Prostate gland (tissue), 2 donors: ENCODE data around the gene FSD2. TPM values are rescaled to one million over a fixed set of nuclear protein-coding genes. Genes with fewer than 3 reads are reported as not detected.
A peak's percentile ranks its signal among the peaks of the same experiment; 100 is the strongest.

Experiments used
- DNase-seq: peaks from one replicate; pipeline ENCODE4 v3.0.0-alpha.2; 2019; ENCODE audit warnings: low spot score
- H3K27ac ChIP-seq, 2 donors: fragments of 200-600 bp; sonication (generic); 2 replicates each; pipeline ENCODE4 v1.5.1; 2017 to 2019
- H3K27me3 ChIP-seq: fragments of 200-600 bp; sonication (generic); replicated peaks from 2 replicates; pipeline ENCODE4 v1.5.1; 2019; ENCODE audit not compliant: insufficient read depth
- H3K36me3 ChIP-seq, 2 donors: fragments of 200-600 bp; sonication (generic); 1 replicate in 1 of 2; 2 replicates in 1 of 2; pipeline versions ENCODE4 v1.5.1 to v1.8.1; 2017 to 2019
- H3K4me1 ChIP-seq: fragments of 200-600 bp; sonication (generic); replicated peaks from 2 replicates; pipeline ENCODE4 v1.5.1; 2019
- H3K4me3 ChIP-seq, 2 donors: fragments of 200-600 bp; sonication (generic); 2 replicates each; pipeline ENCODE4 v1.5.1; 2017 to 2019
- H3K9me3 ChIP-seq: fragments of 200-600 bp; sonication (generic); 2 replicates; pipeline ENCODE4 v1.5.1; 2017
- POLR2A ChIP-seq: fragments of 450-650 bp; IDR thresholded peaks from one replicate; pipeline ENCODE4 v1.6.1; 2016; ENCODE audit warnings: antibody characterized with exemption, mild to moderate bottlenecking
- POLR2AphosphoS5 ChIP-seq: sonication (generic); formaldehyde crosslinking; IDR thresholded peaks from one replicate; pipeline ENCODE4 v1.6.1; 2017; ENCODE audit warnings: antibody characterized with exemption
- WGBS: methylation state at CpG from one replicate; pipeline ENCODE4 v1.1.5; 2018; 5-methylcytosine and 5-hydroxymethylcytosine counted together
- intact Hi-C: fragments of 100-400 bp; cut with DNase I; formaldehyde crosslinking; loops from one replicate; pipeline ENCODE4 v1.14.2; 2022
- total RNA-seq, 2 donors: library from RNA; depleted of rRNA; stranded (reverse); fragments of >200 nt; gene quantifications; one replicate each; pipeline ENCODE4 v1.1.0, GENCODE V29; 2016
- TF ChIP-seq, protein P1 (sequence below), 4 experiments: fragments of 200-600 bp in 2 of 4; fragments of 450-650 bp in 2 of 4; sonication (generic) in 2 of 4; IDR thresholded peaks; 1 replicate in 3 of 4; 2 replicates in 1 of 4; pipeline ENCODE4 v1.5.1; 2016 to 2019; ENCODE audit warnings: antibody characterized with exemption in 4 of 4, mild to moderate bottlenecking in 2 of 4, moderate library complexity in 2 of 4

FSD2 gene
- total RNA-seq, 2 donors from 2014 or later = 0.05 TPM; not detected in 1

- no peak for TF ChIP-seq POLR2AphosphoS5
- TF ChIP-seq, protein P1, sequence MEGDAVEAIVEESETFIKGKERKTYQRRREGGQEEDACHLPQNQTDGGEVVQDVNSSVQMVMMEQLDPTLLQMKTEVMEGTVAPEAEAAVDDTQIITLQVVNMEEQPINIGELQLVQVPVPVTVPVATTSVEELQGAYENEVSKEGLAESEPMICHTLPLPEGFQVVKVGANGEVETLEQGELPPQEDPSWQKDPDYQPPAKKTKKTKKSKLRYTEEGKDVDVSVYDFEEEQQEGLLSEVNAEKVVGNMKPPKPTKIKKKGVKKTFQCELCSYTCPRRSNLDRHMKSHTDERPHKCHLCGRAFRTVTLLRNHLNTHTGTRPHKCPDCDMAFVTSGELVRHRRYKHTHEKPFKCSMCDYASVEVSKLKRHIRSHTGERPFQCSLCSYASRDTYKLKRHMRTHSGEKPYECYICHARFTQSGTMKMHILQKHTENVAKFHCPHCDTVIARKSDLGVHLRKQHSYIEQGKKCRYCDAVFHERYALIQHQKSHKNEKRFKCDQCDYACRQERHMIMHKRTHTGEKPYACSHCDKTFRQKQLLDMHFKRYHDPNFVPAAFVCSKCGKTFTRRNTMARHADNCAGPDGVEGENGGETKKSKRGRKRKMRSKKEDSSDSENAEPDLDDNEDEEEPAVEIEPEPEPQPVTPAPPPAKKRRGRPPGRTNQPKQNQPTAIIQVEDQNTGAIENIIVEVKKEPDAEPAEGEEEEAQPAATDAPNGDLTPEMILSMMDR (IDR thresholded peaks at IDR 0.05) = no peak
- no peak for TF ChIP-seq POLR2A
- Histone ChIP-seq H3K27me3 (no peaks in the 10 kb centered on the region), H3K4me3 (no peak overlapping the region), H3K9me3 (no peaks in the 10 kb centered on the region), H3K4me1 (peaks cover 14% of the 10 kb centered on the region), H3K27ac (peak overlapping the region; percentile 79 to 88), H3K36me3 (no peaks in the 10 kb centered on the region)
- intact Hi-C loops = no loop called here
- 86% methylated on average over 14 of the region's 14 CpGs for WGBS
- no peak for DNase-seq
Observed at GRCh38 chr15:82851306-82851850, 45.5 kb upstream of the FSD2 start.

- intact Hi-C loops = no loop called here
- H3K36me3 ChIP-seq = no peaks in the 10 kb centered on the region
- TF ChIP-seq, protein P1 (IDR thresholded peaks at IDR 0.05) = no peak
- TF ChIP-seq POLR2A = no peak
- TF ChIP-seq POLR2AphosphoS5 = no peak
Observed at GRCh38 chr15:82850731-82851130, 44.9 kb upstream of the FSD2 start.

DNA sequence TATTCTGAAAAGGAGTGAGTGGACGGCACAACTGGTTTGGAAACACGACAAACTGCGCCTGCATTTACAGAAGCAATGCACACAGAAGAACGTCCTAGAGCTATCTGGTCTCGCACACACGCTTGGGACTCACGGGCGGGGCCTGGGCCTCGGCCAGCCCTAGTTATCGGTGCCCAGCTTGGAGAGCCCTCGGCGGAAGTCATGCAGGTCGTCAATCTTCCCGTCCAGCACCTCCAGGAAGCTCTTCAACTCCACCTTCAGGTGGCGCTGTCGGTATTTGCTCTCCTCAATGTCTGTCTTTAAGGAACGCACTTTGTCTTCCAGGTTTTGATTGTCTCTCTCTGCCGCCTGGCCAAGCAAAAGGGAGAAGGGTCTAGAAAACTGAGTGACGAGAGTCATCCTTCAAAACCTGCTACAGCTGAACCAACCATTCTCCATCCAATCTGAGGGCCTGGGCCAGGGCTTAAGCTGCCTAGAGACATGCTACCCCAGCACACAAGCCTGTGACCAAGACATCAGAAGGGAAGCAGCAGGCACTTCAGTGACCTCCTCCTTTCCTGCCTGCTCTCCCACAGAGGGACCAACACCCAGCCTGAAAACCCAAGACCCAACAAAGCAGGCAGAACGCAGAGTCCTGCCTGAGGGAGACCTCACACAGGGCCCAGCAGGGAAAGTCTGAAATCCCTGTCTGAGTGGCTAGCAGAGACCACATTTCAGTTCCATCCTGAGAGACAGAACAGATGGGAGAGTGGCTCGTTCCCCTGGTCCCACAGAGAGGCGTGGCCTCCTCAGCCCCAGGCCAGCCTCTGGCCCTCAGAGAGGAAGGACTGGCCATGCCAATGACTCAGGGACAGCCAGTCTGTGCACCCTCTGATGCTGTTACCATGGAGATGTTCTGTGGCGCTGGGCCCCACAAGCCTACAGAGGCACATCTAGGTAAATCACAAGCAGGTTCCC is 44.0 kb upstream of the FSD2 start:
- peaks cover 14% of the 10 kb centered on the region for H3K4me1 ChIP-seq
- peak; percentile 93 for DNase-seq
- peak overlapping the region; percentile 79 to 88 for H3K27ac ChIP-seq
- no peaks in the 10 kb centered on the region for H3K9me3 ChIP-seq
- WGBS = 20% methylated on average over 23 of the region's 23 CpGs
- intact Hi-C loops = loop anchor here (2.0 kb wide), 1 partner anchor 151 kb away; no protein-coding TSS in a partner anchor
- no peaks in the 10 kb centered on the region for H3K27me3 ChIP-seq
- no peak for TF ChIP-seq POLR2A
- TF ChIP-seq, protein P1 (IDR thresholded peaks at IDR 0.05) = peak; percentile 58 to 94 (median 88)
- TF ChIP-seq POLR2AphosphoS5 = peak; percentile 92
- no peaks in the 10 kb centered on the region for H3K36me3 ChIP-seq
- no peak overlapping the region for H3K4me3 ChIP-seq

More at GRCh38 chr15:82850731-82851130, 44.9 kb upstream of the FSD2 start:
- H3K27me3 ChIP-seq = no peaks in the 10 kb centered on the region
- peak overlapping the region; percentile 79 to 88 for H3K27ac ChIP-seq
- peaks cover 14% of the 10 kb centered on the region for H3K4me1 ChIP-seq
- WGBS = 58% methylated on average over 7 of the region's 7 CpGs
- no peak for DNase-seq
- H3K4me3 ChIP-seq = no peak overlapping the region
- no peaks in the 10 kb centered on the region for H3K9me3 ChIP-seq

DNA sequence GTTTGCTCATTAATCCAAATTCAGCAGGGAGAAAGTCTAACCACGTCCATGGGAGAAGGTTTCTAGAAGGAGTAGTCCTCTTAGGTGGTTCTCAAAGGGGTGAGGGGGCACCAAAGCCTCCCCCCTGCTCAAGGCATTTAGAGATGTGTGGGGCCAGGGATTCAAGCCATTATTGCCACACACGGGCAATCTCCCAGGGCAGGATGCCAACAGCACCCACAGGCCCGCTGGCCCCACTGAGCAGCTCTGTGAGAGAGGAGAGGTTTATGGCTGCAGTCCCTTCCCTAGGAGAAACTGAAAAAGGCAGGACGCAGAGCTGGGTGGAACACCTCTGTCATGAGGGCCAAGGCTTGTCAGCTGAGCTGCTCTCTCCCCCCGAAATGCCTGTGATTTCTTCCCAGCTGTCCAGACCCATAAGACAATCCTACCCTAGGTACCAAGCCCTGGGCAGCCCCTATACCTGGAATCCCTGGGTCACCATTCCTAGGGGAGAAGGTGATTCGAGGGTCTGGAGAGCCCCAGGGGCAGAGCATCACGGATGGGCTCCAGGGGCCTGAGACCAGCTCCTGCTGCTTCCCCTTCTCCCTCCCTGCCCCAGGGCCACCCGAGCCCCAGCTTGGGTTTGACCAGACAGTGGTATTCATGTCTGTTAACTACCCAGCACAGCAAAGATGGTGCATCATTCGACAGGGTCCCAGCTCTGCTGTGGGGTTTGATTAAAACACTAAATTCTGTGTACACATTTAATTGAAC is 42.5 kb upstream of the FSD2 start:
- no peaks in the 10 kb centered on the region for H3K36me3 ChIP-seq
- 80% methylated on average over 9 of the region's 9 CpGs for WGBS
- intact Hi-C loops = loop anchor here (2.0 kb wide), 1 partner anchor 152 kb away; no protein-coding TSS in a partner anchor

More for the DNA sequence above, 42.5 kb upstream of the FSD2 start:
- Histone ChIP-seq H3K27ac (peak overlapping the region; percentile 79 to 88), H3K9me3 (no peaks in the 10 kb centered on the region), H3K4me3 (no peak overlapping the region), H3K27me3 (no peaks in the 10 kb centered on the region), H3K4me1 (peaks cover 14% of the 10 kb centered on the region)
- no peak for DNase-seq
- TF ChIP-seq POLR2A (no peak), POLR2AphosphoS5 (no peak)
- TF ChIP-seq, protein P1 (IDR thresholded peaks at IDR 0.05) = no peak
